SU-DHL-6 (cell line): ENCODE measurements around the gene ADPRH.

ENCODE experiments used
- H2AFZ ChIP-seq: fragments of 200-600 bp; sonication (generic); 2 replicates; pipeline ENCODE4 v1.6.1; 2014; ENCODE audit warnings: low read depth, mild to moderate bottlenecking, moderate library complexity, mixed read lengths, antibody characterized with exemption, low read length; ENCODE audit not compliant: severe bottlenecking
- H3F3A ChIP-seq: fragments of 200-600 bp; shearing (Covaris generic); 2 replicates; pipeline ENCODE4 v1.6.0; 2016; ENCODE audit warnings: antibody characterized with exemption, mild to moderate bottlenecking; ENCODE audit not compliant: insufficient read depth
- H3K27ac ChIP-seq: fragments of 200-600 bp; sonication (generic); 2 replicates; pipeline ENCODE4 v1.5.1; 2016; ENCODE audit warnings: low read depth, mild to moderate bottlenecking, low read length, moderate library complexity, mixed read lengths
- H3K27me3 ChIP-seq: fragments of 200-600 bp; sonication (generic), shearing (Covaris generic); 2 replicates; pipeline ENCODE4 v1.6.0; 2014; ENCODE audit warnings: mild to moderate bottlenecking, low read length
- H3K36me3 ChIP-seq: fragments of 200-600 bp; sonication (generic); 2 replicates; pipeline ENCODE4 v1.6.1; 2014; ENCODE audit warnings: mild to moderate bottlenecking, low read length, mixed read lengths
- H3K4me2 ChIP-seq: fragments of 300-600, 200-600 bp; shearing (Covaris generic), sonication (generic); 2 replicates; pipeline ENCODE4 v1.6.0; 2014; ENCODE audit warnings: low read length, low read depth, mild to moderate bottlenecking; ENCODE audit not compliant: poor library complexity, severe bottlenecking
- H3K4me3 ChIP-seq: fragments of 200-600 bp; sonication (generic); 2 replicates; pipeline ENCODE4 v1.5.1; 2014; ENCODE audit warnings: antibody characterized with exemption, low read length, mild to moderate bottlenecking, mixed read lengths; ENCODE audit not compliant: insufficient read depth, poor library complexity, severe bottlenecking
- H3K79me2 ChIP-seq: fragments of 200-600 bp; sonication (generic); 2 replicates; pipeline ENCODE4 v1.6.1; 2014; ENCODE audit warnings: mild to moderate bottlenecking, low read length, moderate library complexity; ENCODE audit not compliant: insufficient read depth
- H3K9ac ChIP-seq: fragments of 200-600 bp; sonication (generic); 2 replicates; pipeline ENCODE4 v1.7.0; 2014; ENCODE audit warnings: mild to moderate bottlenecking, low read length
- H3K9me2 ChIP-seq: fragments of 200-600 bp; sonication (generic); replicated peaks from 2 replicates; pipeline ENCODE4 v1.6.1; 2014; ENCODE audit warnings: low read length; ENCODE audit not compliant: insufficient read depth
- H3K9me3 ChIP-seq: fragments of 200-600 bp; sonication (generic); 2 replicates; pipeline ENCODE4 v1.6.1; 2014; ENCODE audit warnings: low read length, mixed read lengths; ENCODE audit not compliant: insufficient read depth
- H4K20me1 ChIP-seq: fragments of 200-600 bp; sonication (generic); 2 replicates; pipeline ENCODE4 v1.6.1; 2014; ENCODE audit warnings: low read depth, mild to moderate bottlenecking, antibody characterized with exemption, low read length, moderate library complexity, mixed read lengths
- EZH2phosphoT487 ChIP-seq: fragments of 200-600 bp; sonication (generic), shearing (Covaris generic); conservative IDR thresholded peaks from 2 replicates; pipeline ENCODE4 v1.6.1; 2018; ENCODE audit warnings: mild to moderate bottlenecking, antibody characterized with exemption, low read length, moderate library complexity, mixed read lengths
- TF ChIP-seq, protein P1 (sequence below): fragments of 200-600 bp; sonication (generic); IDR thresholded peaks from one replicate; pipeline ENCODE4 v1.5.1; 2017; ENCODE audit warnings: antibody characterized with exemption, mild to moderate bottlenecking, low read length, moderate library complexity; ENCODE audit not compliant: insufficient read depth, poor library complexity, severe bottlenecking

ADPRH gene

GRCh38 chr3:119632216-119632615 lies 52.9 kb downstream of the ADPRH start:
- no peak overlapping the region for H3K27ac ChIP-seq
- no peaks in the 10 kb centered on the region for H3K9me3 ChIP-seq
- H3F3A ChIP-seq: no peaks in the 10 kb centered on the region
- H3K9me2 ChIP-seq: no peaks in the 10 kb centered on the region
- no peaks in the 10 kb centered on the region for H3K79me2 ChIP-seq
- H4K20me1 ChIP-seq: no peaks in the 10 kb centered on the region
- H3K4me2 ChIP-seq: no peak overlapping the region
- H3K9ac ChIP-seq: no peak overlapping the region
- TF ChIP-seq, protein P1, sequence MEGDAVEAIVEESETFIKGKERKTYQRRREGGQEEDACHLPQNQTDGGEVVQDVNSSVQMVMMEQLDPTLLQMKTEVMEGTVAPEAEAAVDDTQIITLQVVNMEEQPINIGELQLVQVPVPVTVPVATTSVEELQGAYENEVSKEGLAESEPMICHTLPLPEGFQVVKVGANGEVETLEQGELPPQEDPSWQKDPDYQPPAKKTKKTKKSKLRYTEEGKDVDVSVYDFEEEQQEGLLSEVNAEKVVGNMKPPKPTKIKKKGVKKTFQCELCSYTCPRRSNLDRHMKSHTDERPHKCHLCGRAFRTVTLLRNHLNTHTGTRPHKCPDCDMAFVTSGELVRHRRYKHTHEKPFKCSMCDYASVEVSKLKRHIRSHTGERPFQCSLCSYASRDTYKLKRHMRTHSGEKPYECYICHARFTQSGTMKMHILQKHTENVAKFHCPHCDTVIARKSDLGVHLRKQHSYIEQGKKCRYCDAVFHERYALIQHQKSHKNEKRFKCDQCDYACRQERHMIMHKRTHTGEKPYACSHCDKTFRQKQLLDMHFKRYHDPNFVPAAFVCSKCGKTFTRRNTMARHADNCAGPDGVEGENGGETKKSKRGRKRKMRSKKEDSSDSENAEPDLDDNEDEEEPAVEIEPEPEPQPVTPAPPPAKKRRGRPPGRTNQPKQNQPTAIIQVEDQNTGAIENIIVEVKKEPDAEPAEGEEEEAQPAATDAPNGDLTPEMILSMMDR: no peak
- TF ChIP-seq EZH2phosphoT487: no peak
- no peak overlapping the region for H3K4me3 ChIP-seq
- H3K36me3 ChIP-seq: no peaks in the 10 kb centered on the region
- no peak overlapping the region for H2AFZ ChIP-seq
- no peaks in the 10 kb centered on the region for H3K27me3 ChIP-seq

- H3K79me2 ChIP-seq: no peaks in the 10 kb centered on the region
- no peak overlapping the region for H3K9ac ChIP-seq
- H3K27ac ChIP-seq: no peak overlapping the region
- no peaks in the 10 kb centered on the region for H4K20me1 ChIP-seq
- no peaks in the 10 kb centered on the region for H3F3A ChIP-seq
- no peak overlapping the region for H3K4me3 ChIP-seq
- H3K4me2 ChIP-seq: no peak overlapping the region
- H3K9me2 ChIP-seq: no peaks in the 10 kb centered on the region
- H2AFZ ChIP-seq: no peak overlapping the region
- no peak for TF ChIP-seq EZH2phosphoT487
- TF ChIP-seq, protein P1: no peak
- H3K9me3 ChIP-seq: no peaks in the 10 kb centered on the region
- no peaks in the 10 kb centered on the region for H3K36me3 ChIP-seq
- no peaks in the 10 kb centered on the region for H3K27me3 ChIP-seq
These were observed 53.5 kb downstream of the ADPRH start for GRCh38 chr3:119632829-119633228.

- no peaks in the 10 kb centered on the region for H4K20me1 ChIP-seq
- H3K9me3 ChIP-seq: no peaks in the 10 kb centered on the region
- no peaks in the 10 kb centered on the region for H3K9me2 ChIP-seq
- H3K4me2 ChIP-seq: no peak overlapping the region
- H3K4me3 ChIP-seq: no peak overlapping the region
- H3K27ac ChIP-seq: no peak overlapping the region
- no peak overlapping the region for H3K9ac ChIP-seq
- no peaks in the 10 kb centered on the region for H3K79me2 ChIP-seq
- no peaks in the 10 kb centered on the region for H3K36me3 ChIP-seq
- no peak overlapping the region for H2AFZ ChIP-seq
- TF ChIP-seq, protein P1: no peak
- no peak for TF ChIP-seq EZH2phosphoT487
- H3F3A ChIP-seq: no peaks in the 10 kb centered on the region
- no peaks in the 10 kb centered on the region for H3K27me3 ChIP-seq
These were observed 56.4 kb downstream of the ADPRH start for GRCh38 chr3:119635719-119636118.
